ENCODE measurements around the gene CNN2. TPM values are rescaled to one million over a fixed set of nuclear protein-coding genes. Genes with fewer than 3 reads are reported as not detected.
A peak's percentile ranks its signal among the peaks of the same experiment; 100 is the strongest.

CNN2 gene
- total and polyA plus RNA-seq, 2 of the 13 experiments (the other 11 are each of a cell fraction or from before 2014, with no cell fraction given): 63.6 to 70.0 TPM

DNA sequence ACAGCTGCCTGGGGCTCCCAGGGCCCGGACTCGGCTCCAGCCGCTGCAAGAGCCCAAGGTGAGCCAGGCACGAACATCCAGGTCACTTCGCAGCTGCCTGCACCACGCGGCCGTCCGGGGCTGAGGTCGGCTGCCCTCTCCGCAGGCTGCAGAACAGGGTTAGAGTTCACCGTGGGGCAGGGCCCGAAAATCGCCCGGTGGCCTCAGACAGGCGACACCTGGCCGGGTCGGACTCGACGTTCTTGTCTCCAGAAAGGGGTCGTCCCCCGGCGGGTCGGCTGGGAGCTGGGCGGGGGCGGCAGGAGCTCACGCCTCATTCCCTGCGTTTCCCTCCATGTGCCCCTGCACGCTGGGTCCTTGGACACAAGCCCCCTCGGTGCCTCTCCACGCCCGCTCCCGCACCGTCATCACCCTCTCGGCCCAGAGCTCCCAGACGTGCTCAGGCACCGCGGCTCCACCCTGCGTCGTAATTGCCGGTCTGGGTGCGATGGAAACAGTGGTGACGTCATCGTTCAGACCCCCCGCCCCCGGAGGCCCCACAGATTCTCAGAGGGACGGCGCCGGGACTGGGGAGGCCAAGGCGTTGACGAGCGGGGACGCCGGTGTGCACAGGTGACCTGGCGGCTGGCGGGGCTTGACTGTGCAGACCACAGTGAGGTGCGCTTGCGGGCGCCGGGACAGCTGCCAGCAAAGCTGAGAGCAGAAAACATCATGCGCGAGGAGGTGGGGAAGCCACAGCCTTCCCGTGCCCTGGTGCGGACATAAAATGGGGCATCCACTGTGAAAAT, 30.2 kb upstream of the CNN2 start (continued):
- TF ChIP-seq, protein P1, sequence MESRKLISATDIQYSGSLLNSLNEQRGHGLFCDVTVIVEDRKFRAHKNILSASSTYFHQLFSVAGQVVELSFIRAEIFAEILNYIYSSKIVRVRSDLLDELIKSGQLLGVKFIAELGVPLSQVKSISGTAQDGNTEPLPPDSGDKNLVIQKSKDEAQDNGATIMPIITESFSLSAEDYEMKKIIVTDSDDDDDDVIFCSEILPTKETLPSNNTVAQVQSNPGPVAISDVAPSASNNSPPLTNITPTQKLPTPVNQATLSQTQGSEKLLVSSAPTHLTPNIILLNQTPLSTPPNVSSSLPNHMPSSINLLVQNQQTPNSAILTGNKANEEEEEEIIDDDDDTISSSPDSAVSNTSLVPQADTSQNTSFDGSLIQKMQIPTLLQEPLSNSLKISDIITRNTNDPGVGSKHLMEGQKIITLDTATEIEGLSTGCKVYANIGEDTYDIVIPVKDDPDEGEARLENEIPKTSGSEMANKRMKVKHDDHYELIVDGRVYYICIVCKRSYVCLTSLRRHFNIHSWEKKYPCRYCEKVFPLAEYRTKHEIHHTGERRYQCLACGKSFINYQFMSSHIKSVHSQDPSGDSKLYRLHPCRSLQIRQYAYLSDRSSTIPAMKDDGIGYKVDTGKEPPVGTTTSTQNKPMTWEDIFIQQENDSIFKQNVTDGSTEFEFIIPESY (CRISPR knock-in tag; IDR thresholded peaks at IDR 0.05): peak; percentile 81
- TF ChIP-seq, protein P2, sequence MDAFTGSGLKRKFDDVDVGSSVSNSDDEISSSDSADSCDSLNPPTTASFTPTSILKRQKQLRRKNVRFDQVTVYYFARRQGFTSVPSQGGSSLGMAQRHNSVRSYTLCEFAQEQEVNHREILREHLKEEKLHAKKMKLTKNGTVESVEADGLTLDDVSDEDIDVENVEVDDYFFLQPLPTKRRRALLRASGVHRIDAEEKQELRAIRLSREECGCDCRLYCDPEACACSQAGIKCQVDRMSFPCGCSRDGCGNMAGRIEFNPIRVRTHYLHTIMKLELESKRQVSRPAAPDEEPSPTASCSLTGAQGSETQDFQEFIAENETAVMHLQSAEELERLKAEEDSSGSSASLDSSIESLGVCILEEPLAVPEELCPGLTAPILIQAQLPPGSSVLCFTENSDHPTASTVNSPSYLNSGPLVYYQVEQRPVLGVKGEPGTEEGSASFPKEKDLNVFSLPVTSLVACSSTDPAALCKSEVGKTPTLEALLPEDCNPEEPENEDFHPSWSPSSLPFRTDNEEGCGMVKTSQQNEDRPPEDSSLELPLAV (CRISPR knock-in tag; conservative IDR thresholded peaks at IDR 0.05; ENCODE audit: low read depth): no peak
- TF ChIP-seq KAT2B (IDR thresholded peaks at IDR 0.05; ENCODE audit: borderline replicate concordance, low read depth, low read length) (no peak), ZNF143 (CRISPR knock-in tag; IDR thresholded peaks at IDR 0.05) (no peak), AGO2 (optimal IDR thresholded peaks at IDR 0.05; ENCODE audit: low read depth, low read length) (peak; percentile 98), GPBP1L1 (CRISPR knock-in tag; IDR thresholded peaks at IDR 0.05) (no peak), ZBTB44 (CRISPR knock-in tag; IDR thresholded peaks at IDR 0.05) (no peak), REL (CRISPR knock-in tag; conservative IDR thresholded peaks at IDR 0.05) (no peak), ATF3 (CRISPR knock-in tag; IDR thresholded peaks at IDR 0.05) (peak; percentile 57), HNRNPK (IDR thresholded peaks at IDR 0.05; ENCODE audit: low read depth, low read length, poor library complexity, severe bottlenecking) (peak; percentile 21), FOXO1 (CRISPR knock-in tag; IDR thresholded peaks at IDR 0.05) (no peak), ZNF296 (CRISPR knock-in tag; conservative IDR thresholded peaks at IDR 0.05) (0 out of 2 replicates have a peak, but pooled peaks have one; percentile 28), ZBTB3 (CRISPR knock-in tag; IDR thresholded peaks at IDR 0.05; ENCODE audit: borderline replicate concordance, low read depth) (no peak)
- TF ChIP-seq, protein P3, sequence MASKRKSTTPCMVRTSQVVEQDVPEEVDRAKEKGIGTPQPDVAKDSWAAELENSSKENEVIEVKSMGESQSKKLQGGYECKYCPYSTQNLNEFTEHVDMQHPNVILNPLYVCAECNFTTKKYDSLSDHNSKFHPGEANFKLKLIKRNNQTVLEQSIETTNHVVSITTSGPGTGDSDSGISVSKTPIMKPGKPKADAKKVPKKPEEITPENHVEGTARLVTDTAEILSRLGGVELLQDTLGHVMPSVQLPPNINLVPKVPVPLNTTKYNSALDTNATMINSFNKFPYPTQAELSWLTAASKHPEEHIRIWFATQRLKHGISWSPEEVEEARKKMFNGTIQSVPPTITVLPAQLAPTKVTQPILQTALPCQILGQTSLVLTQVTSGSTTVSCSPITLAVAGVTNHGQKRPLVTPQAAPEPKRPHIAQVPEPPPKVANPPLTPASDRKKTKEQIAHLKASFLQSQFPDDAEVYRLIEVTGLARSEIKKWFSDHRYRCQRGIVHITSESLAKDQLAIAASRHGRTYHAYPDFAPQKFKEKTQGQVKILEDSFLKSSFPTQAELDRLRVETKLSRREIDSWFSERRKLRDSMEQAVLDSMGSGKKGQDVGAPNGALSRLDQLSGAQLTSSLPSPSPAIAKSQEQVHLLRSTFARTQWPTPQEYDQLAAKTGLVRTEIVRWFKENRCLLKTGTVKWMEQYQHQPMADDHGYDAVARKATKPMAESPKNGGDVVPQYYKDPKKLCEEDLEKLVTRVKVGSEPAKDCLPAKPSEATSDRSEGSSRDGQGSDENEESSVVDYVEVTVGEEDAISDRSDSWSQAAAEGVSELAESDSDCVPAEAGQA (IDR thresholded peaks at IDR 0.05; ENCODE audit: low read depth): 0 out of 2 replicates have a peak, but pooled peaks have one; percentile 34
- TF ChIP-seq, protein P3 (CRISPR knock-in tag; IDR thresholded peaks at IDR 0.05; ENCODE audit: borderline replicate concordance): no peak

Data from HepG2 (cell line).